H1 (cell line): ENCODE data around the gene ID2. TPM values are rescaled to one million over a fixed set of nuclear protein-coding genes. Genes with fewer than 3 reads are reported as not detected.

ENCODE experiments used
- CTCF ChIA-PET: fragments of 300-600 bp; sonication (Branson Sonifier 250); formaldehyde crosslinking; loops from one replicate; lab custom pipeline; 2021; ENCODE audit not compliant: partially characterized antibody; lab: Charles Lee
- POLR2A ChIA-PET: fragments of 300-600 bp; sonication (Branson Sonifier 250); formaldehyde crosslinking; loops from one replicate; lab custom pipeline; 2021; ENCODE audit warnings: inconsistent platforms; ENCODE audit not compliant: partially characterized antibody; lab: Charles Lee
- DNase-seq, 2 experiments: peaks; one replicate each; pipeline versions ENCODE4 v3.0.0 to v3.0.0-alpha.2; 2010 to 2022; ENCODE audit warnings: low spot score in 2 of 2, low read depth in 1 of 2, mixed read lengths in 1 of 2
- FAIRE-seq: peaks from 2 replicates; lab custom pipeline; 2011; peaks lifted over from hg19 to GRCh38; lab: Jason Lieb, UNC
- H2AFZ ChIP-seq: 2 replicates; pipeline ENCODE4 v1.8.1; 2012; ENCODE audit warnings: low read length, inconsistent platforms
- H2AK5ac ChIP-seq: 2 replicates; pipeline ENCODE4 v1.6.1; 2013; ENCODE audit warnings: low read depth, low read length
- H2BK120ac ChIP-seq: replicated peaks from 2 replicates; pipeline ENCODE3; 2013; ENCODE audit warnings: low read depth, low read length, inconsistent platforms
- H2BK12ac ChIP-seq: 2 replicates; pipeline ENCODE4 v1.6.1; 2013; ENCODE audit warnings: low read depth, low read length
- H2BK15ac ChIP-seq: 2 replicates; pipeline ENCODE4 v1.6.1; 2013; ENCODE audit warnings: low read length
- H2BK20ac ChIP-seq: 2 replicates; pipeline ENCODE4 v1.6.1; 2013; ENCODE audit warnings: low read length
- H2BK5ac ChIP-seq: 2 replicates; pipeline ENCODE4 v1.6.1; 2013; ENCODE audit warnings: low read depth, low read length
- H3K14ac ChIP-seq: 2 replicates; pipeline ENCODE4 v1.6.1; 2013; ENCODE audit warnings: inconsistent platforms; ENCODE audit not compliant: insufficient read length
- H3K18ac ChIP-seq: 2 replicates; pipeline ENCODE4 v1.6.1; 2013; ENCODE audit warnings: low read length; ENCODE audit errors: extremely low read depth
- H3K23ac ChIP-seq: 2 replicates; pipeline ENCODE4 v1.6.1; 2013; ENCODE audit warnings: inconsistent platforms; ENCODE audit not compliant: insufficient read length
- H3K23me2 ChIP-seq: 2 replicates; pipeline ENCODE4 v1.6.1; 2013; ENCODE audit warnings: low read depth, low read length
- H3K27ac ChIP-seq: 2 replicates; pipeline ENCODE4 v1.6.1; 2011; ENCODE audit warnings: low read depth, low read length, inconsistent platforms
- H3K27me3 ChIP-seq, 4 experiments: replicated peaks in 1 of 4; 1 replicate in 1 of 4; 2 replicates in 3 of 4; pipeline versions ENCODE4 v1.6.1 to v1.8.1; 2011 to 2013; ENCODE audit warnings: low read length in 3 of 4, mild to moderate bottlenecking in 3 of 4, inconsistent platforms in 2 of 4, mixed read lengths in 2 of 4, moderate library complexity in 1 of 4; ENCODE audit not compliant: control insufficient read depth in 3 of 4, insufficient read depth in 3 of 4; ENCODE audit errors: extremely low read depth in 1 of 4
- H3K36me3 ChIP-seq, 4 experiments: 2 replicates each; pipeline versions ENCODE4 v1.6.1 to v1.8.1; 2011 to 2013; ENCODE audit warnings: mild to moderate bottlenecking in 4 of 4, low read length in 3 of 4, moderate library complexity in 2 of 4, control low read depth in 1 of 4, inconsistent platforms in 1 of 4; ENCODE audit not compliant: insufficient read depth in 4 of 4, control insufficient read depth in 2 of 4
- H3K4ac ChIP-seq: replicated peaks from 2 replicates; pipeline ENCODE3; 2013; ENCODE audit warnings: low read length, low read depth, mixed read lengths, inconsistent platforms; ENCODE audit not compliant: insufficient read length
- H3K4me1 ChIP-seq, 4 experiments: replicated peaks in 1 of 4; 1 replicate in 1 of 4; 2 replicates in 3 of 4; pipeline versions ENCODE4 v1.6.1 to v1.8.1; 2011 to 2013; ENCODE audit warnings: low read length in 3 of 4, inconsistent platforms in 2 of 4, mixed read lengths in 1 of 4; ENCODE audit not compliant: insufficient read depth in 4 of 4, control insufficient read depth in 3 of 4
- H3K4me2 ChIP-seq, 2 experiments: 2 replicates each; pipeline versions ENCODE4 v1.6.1 to v1.8.1; 2011 to 2013; ENCODE audit warnings: low read depth in 2 of 2, low read length in 2 of 2, control low read depth in 1 of 2, inconsistent platforms in 1 of 2, mild to moderate bottlenecking in 1 of 2; ENCODE audit not compliant: insufficient read depth in 1 of 2
- H3K4me3 ChIP-seq, 4 experiments: fragments of 200-600, 300-600 bp in 1 of 4; sonication (generic), shearing (Covaris generic), sonication (Bioruptor Twin) in 1 of 4; 2 replicates each; pipeline versions ENCODE4 v1.5.1 to v1.8.1; 2011 to 2016; ENCODE audit warnings: low read length in 4 of 4, low read depth in 3 of 4, control low read depth in 2 of 4, inconsistent platforms in 2 of 4, mild to moderate bottlenecking in 2 of 4, mixed read lengths in 1 of 4, moderate library complexity in 1 of 4; ENCODE audit not compliant: insufficient read depth in 2 of 4; ENCODE audit errors: extremely low read depth in 1 of 4
- H3K56ac ChIP-seq: replicated peaks from 2 replicates; pipeline ENCODE3; 2013; ENCODE audit warnings: low read depth, mild to moderate bottlenecking, mixed read lengths, low read length, inconsistent platforms; ENCODE audit not compliant: insufficient read length
- H3K79me1 ChIP-seq: 2 replicates; pipeline ENCODE4 v1.6.1; 2013; ENCODE audit warnings: low read depth, low read length, control low read depth
- H3K79me2 ChIP-seq, 2 experiments: 2 replicates each; pipeline versions ENCODE4 v1.6.1 to v1.8.1; 2012 to 2013; ENCODE audit warnings: low read length in 2 of 2, mild to moderate bottlenecking in 2 of 2, inconsistent platforms in 1 of 2; ENCODE audit not compliant: insufficient read depth in 2 of 2, control insufficient read depth in 1 of 2
- H3K9ac ChIP-seq, 4 experiments: replicated peaks in 1 of 4; 1 replicate in 1 of 4; 2 replicates in 3 of 4; pipeline versions ENCODE4 v1.6.1 to v1.8.1; 2011 to 2013; ENCODE audit warnings: low read depth in 3 of 4, low read length in 3 of 4, control low read depth in 2 of 4, mild to moderate bottlenecking in 2 of 4, moderate library complexity in 2 of 4, inconsistent platforms in 1 of 4; ENCODE audit errors: extremely low read depth in 1 of 4
- H3K9me3 ChIP-seq, 2 experiments: 2 replicates each; pipeline versions ENCODE4 v1.6.1 to v1.8.1; 2012 to 2013; ENCODE audit warnings: mild to moderate bottlenecking in 2 of 2, moderate library complexity in 2 of 2, control low read depth in 1 of 2, inconsistent platforms in 1 of 2, low read depth in 1 of 2, low read length in 1 of 2, mixed read lengths in 1 of 2; ENCODE audit not compliant: insufficient read depth in 2 of 2
- H4K20me1 ChIP-seq, 2 experiments: replicated peaks in 1 of 2; 2 replicates each; pipeline versions ENCODE3 to v1.8.1; 2011 to 2013; ENCODE audit warnings: inconsistent platforms in 2 of 2, low read length in 2 of 2, mild to moderate bottlenecking in 1 of 2; ENCODE audit not compliant: insufficient read depth in 2 of 2, control insufficient read depth in 1 of 2
- H4K5ac ChIP-seq: 2 replicates; pipeline ENCODE4 v1.6.1; 2013; ENCODE audit warnings: low read length, low read depth, mixed read lengths, inconsistent platforms; ENCODE audit not compliant: insufficient read length
- H4K8ac ChIP-seq: 2 replicates; pipeline ENCODE4 v1.8.0; 2013; ENCODE audit warnings: mild to moderate bottlenecking, moderate library complexity, low read length, inconsistent platforms; ENCODE audit not compliant: insufficient read depth; ENCODE audit errors: extremely low read depth
- H4K91ac ChIP-seq: replicated peaks from 2 replicates; pipeline ENCODE3; 2013; ENCODE audit warnings: low read length, mixed read lengths, inconsistent platforms; ENCODE audit not compliant: insufficient read length
- CEBPB ChIP-seq: IDR thresholded peaks from 2 replicates; pipeline ENCODE4 v1.6.1; 2012; ENCODE audit warnings: low read depth, low read length
- JUND ChIP-seq: IDR thresholded peaks from 2 replicates; pipeline ENCODE4 v1.6.1; 2011; ENCODE audit warnings: mild to moderate bottlenecking, improper control_type of control experiment, low read length
- SP1 ChIP-seq: IDR thresholded peaks from 2 replicates; pipeline ENCODE4 v1.6.1; 2011; ENCODE audit warnings: low read depth, low read length
- WGBS, 2 experiments: shearing (Covaris generic) in 1 of 2; methylation state at CpG; one replicate each; pipeline versions ENCODE4 v1.1.6 to v1.1.7; 2013 to 2015; ENCODE audit warnings: low lambda C conversion rate in 2 of 2, mixed read lengths in 2 of 2, inconsistent platforms in 1 of 2, low coverage in 1 of 2, missing lambda C conversion rate in 1 of 2; ENCODE audit not compliant: insufficient replicate concordance in 2 of 2, insufficient coverage in 1 of 2, insufficient read length in 1 of 2; ENCODE audit errors: extremely low coverage in 1 of 2, missing lambda C conversion rate in 1 of 2; 5-methylcytosine and 5-hydroxymethylcytosine counted together
- polyA plus RNA-seq, 7 experiments: library from polyadenylated mRNA; depleted of rRNA in 3 of 7; stranded (reverse) in 5 of 7; unstranded in 2 of 7; fragments of >200 nt in 5 of 7; fragments of 200-250 nt in 2 of 7; gene quantifications; 1 replicate in 5 of 7; 2 replicates in 1 of 7; 4 replicates in 1 of 7; pipeline versions ENCODE4 v1.2.1 to v1.2.3, GENCODE V29; 2011 to 2013; ENCODE audit warnings: missing spikeins in 2 of 7, mixed read lengths in 2 of 7
- total RNA-seq: library from RNA; stranded (reverse); fragmentation: NEBNext Ultra II Directional; extraction: Animal tissue kit (Norgen Biotek cat#: 25700); gene quantifications from 2 replicates; pipeline ENCODE4 v1.2.1, GENCODE V29; 2021
- TF ChIP-seq, protein P1 (sequence below): IDR thresholded peaks from 2 replicates; pipeline ENCODE4 v1.6.1; 2012; ENCODE audit warnings: low read length, inconsistent platforms

Gene ID2
- total and polyA plus RNA-seq, 2 of the 8 experiments (the other 6 are each of a cell fraction or from before 2014, with no cell fraction given): 36.7 to 214 TPM

DNA sequence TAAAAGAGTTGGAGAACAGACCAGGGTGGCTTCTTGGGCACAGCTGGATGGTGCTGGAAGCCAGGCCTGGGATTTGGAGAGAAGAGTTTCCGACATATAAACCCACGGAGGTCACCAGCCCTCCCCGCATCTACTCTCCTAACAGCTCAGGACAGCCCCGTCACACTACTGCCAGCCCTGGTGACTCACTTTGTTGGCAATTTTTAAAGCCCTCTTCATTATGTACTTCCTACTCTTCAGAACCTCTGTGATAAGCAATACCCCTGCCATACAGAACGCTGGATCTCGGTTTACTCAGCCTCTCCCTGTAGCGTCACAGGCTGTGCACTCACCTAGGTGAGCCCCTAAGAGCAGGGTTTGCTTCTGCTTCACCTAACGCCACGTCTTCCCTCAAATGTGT, 48.1 kb downstream of the ID2 start:
- Histone ChIP-seq H3K27me3 (no peaks in the 10 kb centered on the region), H3K4me1 (no peaks in the 10 kb centered on the region), H4K91ac (no peak overlapping the region), H3K56ac (no peak overlapping the region), H3K9me3 (no peaks in the 10 kb centered on the region), H2BK5ac (no peak overlapping the region), H2AFZ (no peak overlapping the region), H2BK120ac (no peak overlapping the region), H3K4ac (no peak overlapping the region), H3K23ac (no peak overlapping the region), H3K79me1 (no peaks in the 10 kb centered on the region)
- TF ChIP-seq, protein P1, sequence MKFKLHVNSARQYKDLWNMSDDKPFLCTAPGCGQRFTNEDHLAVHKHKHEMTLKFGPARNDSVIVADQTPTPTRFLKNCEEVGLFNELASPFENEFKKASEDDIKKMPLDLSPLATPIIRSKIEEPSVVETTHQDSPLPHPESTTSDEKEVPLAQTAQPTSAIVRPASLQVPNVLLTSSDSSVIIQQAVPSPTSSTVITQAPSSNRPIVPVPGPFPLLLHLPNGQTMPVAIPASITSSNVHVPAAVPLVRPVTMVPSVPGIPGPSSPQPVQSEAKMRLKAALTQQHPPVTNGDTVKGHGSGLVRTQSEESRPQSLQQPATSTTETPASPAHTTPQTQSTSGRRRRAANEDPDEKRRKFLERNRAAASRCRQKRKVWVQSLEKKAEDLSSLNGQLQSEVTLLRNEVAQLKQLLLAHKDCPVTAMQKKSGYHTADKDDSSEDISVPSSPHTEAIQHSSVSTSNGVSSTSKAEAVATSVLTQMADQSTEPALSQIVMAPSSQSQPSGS: no peak
- TF ChIP-seq CEBPB: no peak
- no peak for TF ChIP-seq SP1
- TF ChIP-seq JUND: no peak
- TF ChIP-seq, all 59 proteins: peak for 0
- Histone ChIP-seq H3K79me2 (no peaks in the 10 kb centered on the region), H3K14ac (no peak overlapping the region), H2AK5ac (no peak overlapping the region), H3K4me2 (no peak overlapping the region), H2BK15ac (no peak overlapping the region), H2BK20ac (no peak overlapping the region), H2BK12ac (no peak overlapping the region), H4K5ac (no peak overlapping the region), H3K36me3 (peaks cover 3 to 23% (median 14%) of the 10 kb centered on the region in 4 experiments; a peak in 7 of 8 replicates), H4K8ac (no peak overlapping the region), H3K18ac (no peak overlapping the region), H3K27ac (no peak overlapping the region), H4K20me1 (no peaks in the 10 kb centered on the region), H3K9ac (no peak overlapping the region), H3K23me2 (no peaks in the 10 kb centered on the region), H3K4me3 (no peak overlapping the region)
- ChIA-PET POLR2A (no interaction called here), CTCF (interaction anchor here (0.9 kb wide), 1 partner anchor 1625 kb away, joined by 3 read pairs; no protein-coding TSS in a partner anchor)
- no peak for FAIRE-seq
- WGBS, 2 experiments: 95% methylated on average over 9 of the region's 9 CpGs; no CpG with 5 or more reads in 1 of the 2 experiments
- DNase-seq: no peak
